HG03159 (cell line): ENCODE data around the gene BRI3.

Experiments
- ATAC-seq: cut with Tn5 transposase; IDR thresholded peaks from one replicate; pipeline ENCODE4 v1.9.1; 2021; ENCODE audit warnings: mild to moderate bottlenecking, moderate library complexity; ENCODE audit not compliant: unreplicated experiment

The BRI3 gene

GRCh38 chr7:98335411-98335977, 54.0 kb downstream of the BRI3 start:
- ATAC-seq = no peak

- ATAC-seq = no peak
These were observed 57.0 kb downstream of the BRI3 start for GRCh38 chr7:98338441-98338840.

- no peak for ATAC-seq
These were observed 57.6 kb downstream of the BRI3 start for GRCh38 chr7:98339043-98339442.

- no peak for ATAC-seq
These were observed 59.6 kb downstream of the BRI3 start for GRCh38 chr7:98341106-98341505.
